ENCODE results near the gene FAM168A. TPM values are rescaled to one million over a fixed set of nuclear protein-coding genes. Genes with fewer than 3 reads are reported as not detected.

Gene FAM168A
- total and polyA plus RNA-seq, 2 donors (not counting 1 experiment from before 2014, with no cell fraction given), result 16.3 to 23.8 TPM

GRCh38 chr11:73404506-73405145, 193.3 kb downstream of the FAM168A start:
- Histone ChIP-seq H3K9me3 (ENCODE audit: control insufficient read depth, insufficient read depth, low read depth, low read length) (no peaks in the 10 kb centered on the region), H3K36me3 (ENCODE audit: control insufficient read depth, insufficient read depth, low read length) (peaks cover 8% of the 10 kb centered on the region), H4K20me1 (ENCODE audit: control insufficient read depth, extremely low read depth, insufficient read depth, low read length) (no peaks in the 10 kb centered on the region), H3K27me3 (ENCODE audit: control insufficient read depth, insufficient read depth, low read length) (no peaks in the 10 kb centered on the region), H3K9ac (ENCODE audit: insufficient read depth, low read length) (no peak overlapping the region), H3K27ac (ENCODE audit: insufficient read depth, low read length) (no peak overlapping the region), H3K4me3 (replicated peaks in 1 of 4; ENCODE audit: control extremely low read depth in 1 of 4, insufficient read depth in 1 of 4, low read depth in 3 of 4, low read length in 4 of 4) (no peak overlapping the region), H3K4me2 (ENCODE audit: extremely low read depth, insufficient read depth, low read length) (no peak overlapping the region), H2AFZ (ENCODE audit: low read length) (no peak overlapping the region), H3K79me2 (ENCODE audit: control insufficient read depth, insufficient read depth, low read length) (no peaks in the 10 kb centered on the region), H3K4me1 (ENCODE audit: control insufficient read depth, extremely low read depth, insufficient read depth, low read length) (no peaks in the 10 kb centered on the region)
- TF ChIP-seq CTCF (conservative IDR thresholded peaks at IDR 0.05 in 1 of 2, IDR thresholded peaks at IDR 0.05 in 1 of 2; ENCODE audit: low read depth in 1 of 2, low read length in 2 of 2) (no peak), EZH2 (IDR thresholded peaks at IDR 0.05; ENCODE audit: low read length, missing control alignments) (no peak)
- DNase-seq (ENCODE audit: low read depth in 2 of 2), result no peak

- H3K4me1 ChIP-seq (ENCODE audit: control insufficient read depth, extremely low read depth, insufficient read depth, low read length), result no peaks in the 10 kb centered on the region
- H3K9me3 ChIP-seq (ENCODE audit: control insufficient read depth, insufficient read depth, low read depth, low read length), result no peaks in the 10 kb centered on the region
- H2AFZ ChIP-seq (ENCODE audit: low read length), result no peak overlapping the region
- H4K20me1 ChIP-seq (ENCODE audit: control insufficient read depth, extremely low read depth, insufficient read depth, low read length), result no peaks in the 10 kb centered on the region
- no peaks in the 10 kb centered on the region for H3K79me2 ChIP-seq (ENCODE audit: control insufficient read depth, insufficient read depth, low read length)
- H3K27ac ChIP-seq (ENCODE audit: insufficient read depth, low read length), result no peak overlapping the region
- no peak overlapping the region for H3K4me3 ChIP-seq (replicated peaks in 1 of 4; ENCODE audit: control extremely low read depth in 1 of 4, insufficient read depth in 1 of 4, low read depth in 3 of 4, low read length in 4 of 4)
- peak in 1 of 2 donors; percentile 44 for DNase-seq (ENCODE audit: low read depth in 2 of 2)
- H3K4me2 ChIP-seq (ENCODE audit: extremely low read depth, insufficient read depth, low read length), result no peak overlapping the region
- peaks cover 4% of the 10 kb centered on the region for H3K36me3 ChIP-seq (ENCODE audit: control insufficient read depth, insufficient read depth, low read length)
- no peaks in the 10 kb centered on the region for H3K27me3 ChIP-seq (ENCODE audit: control insufficient read depth, insufficient read depth, low read length)
- TF ChIP-seq CTCF (conservative IDR thresholded peaks at IDR 0.05 in 1 of 2, IDR thresholded peaks at IDR 0.05 in 1 of 2; ENCODE audit: low read depth in 1 of 2, low read length in 2 of 2), result peak; percentile 52 to 89
- TF ChIP-seq EZH2 (IDR thresholded peaks at IDR 0.05; ENCODE audit: low read length, missing control alignments), result no peak
- no peak overlapping the region for H3K9ac ChIP-seq (ENCODE audit: insufficient read depth, low read length)
Measured at GRCh38 chr11:73404048-73404447, 193.9 kb downstream of the FAM168A start.

- Histone ChIP-seq H3K27ac (ENCODE audit: insufficient read depth, low read length) (no peak overlapping the region), H3K36me3 (ENCODE audit: control insufficient read depth, insufficient read depth, low read length) (peaks cover 4% of the 10 kb centered on the region), H3K4me1 (ENCODE audit: control insufficient read depth, extremely low read depth, insufficient read depth, low read length) (no peaks in the 10 kb centered on the region), H3K27me3 (ENCODE audit: control insufficient read depth, insufficient read depth, low read length) (no peaks in the 10 kb centered on the region), H4K20me1 (ENCODE audit: control insufficient read depth, extremely low read depth, insufficient read depth, low read length) (no peaks in the 10 kb centered on the region), H3K9me3 (ENCODE audit: control insufficient read depth, insufficient read depth, low read depth, low read length) (no peaks in the 10 kb centered on the region), H3K4me3 (replicated peaks in 1 of 4; ENCODE audit: control extremely low read depth in 1 of 4, insufficient read depth in 1 of 4, low read depth in 3 of 4, low read length in 4 of 4) (no peak overlapping the region), H3K9ac (ENCODE audit: insufficient read depth, low read length) (no peak overlapping the region), H2AFZ (ENCODE audit: low read length) (no peak overlapping the region), H3K79me2 (ENCODE audit: control insufficient read depth, insufficient read depth, low read length) (no peaks in the 10 kb centered on the region), H3K4me2 (ENCODE audit: extremely low read depth, insufficient read depth, low read length) (no peak overlapping the region)
- TF ChIP-seq EZH2 (IDR thresholded peaks at IDR 0.05; ENCODE audit: low read length, missing control alignments) (no peak), CTCF (conservative IDR thresholded peaks at IDR 0.05 in 1 of 2, IDR thresholded peaks at IDR 0.05 in 1 of 2; ENCODE audit: low read depth in 1 of 2, low read length in 2 of 2) (no peak)
- no peak for DNase-seq (ENCODE audit: low read depth in 2 of 2)
Measured at GRCh38 chr11:73403541-73403940, 194.4 kb downstream of the FAM168A start.
